SU-DHL-6 (cell line): ENCODE results near the gene BEST2.

ENCODE experiments used
- H2AFZ ChIP-seq: fragments of 200-600 bp; sonication (generic); 2 replicates; pipeline ENCODE4 v1.6.1; 2014; ENCODE audit warnings: low read depth, mild to moderate bottlenecking, moderate library complexity, mixed read lengths, antibody characterized with exemption, low read length; ENCODE audit not compliant: severe bottlenecking
- H3F3A ChIP-seq: fragments of 200-600 bp; shearing (Covaris generic); 2 replicates; pipeline ENCODE4 v1.6.0; 2016; ENCODE audit warnings: antibody characterized with exemption, mild to moderate bottlenecking; ENCODE audit not compliant: insufficient read depth
- H3K27ac ChIP-seq: fragments of 200-600 bp; sonication (generic); 2 replicates; pipeline ENCODE4 v1.5.1; 2016; ENCODE audit warnings: low read depth, mild to moderate bottlenecking, low read length, moderate library complexity, mixed read lengths
- H3K27me3 ChIP-seq: fragments of 200-600 bp; sonication (generic), shearing (Covaris generic); 2 replicates; pipeline ENCODE4 v1.6.0; 2014; ENCODE audit warnings: mild to moderate bottlenecking, low read length
- H3K36me3 ChIP-seq: fragments of 200-600 bp; sonication (generic); 2 replicates; pipeline ENCODE4 v1.6.1; 2014; ENCODE audit warnings: mild to moderate bottlenecking, low read length, mixed read lengths
- H3K4me2 ChIP-seq: fragments of 300-600, 200-600 bp; shearing (Covaris generic), sonication (generic); 2 replicates; pipeline ENCODE4 v1.6.0; 2014; ENCODE audit warnings: low read length, low read depth, mild to moderate bottlenecking; ENCODE audit not compliant: poor library complexity, severe bottlenecking
- H3K4me3 ChIP-seq: fragments of 200-600 bp; sonication (generic); 2 replicates; pipeline ENCODE4 v1.5.1; 2014; ENCODE audit warnings: antibody characterized with exemption, low read length, mild to moderate bottlenecking, mixed read lengths; ENCODE audit not compliant: insufficient read depth, poor library complexity, severe bottlenecking
- H3K79me2 ChIP-seq: fragments of 200-600 bp; sonication (generic); 2 replicates; pipeline ENCODE4 v1.6.1; 2014; ENCODE audit warnings: mild to moderate bottlenecking, low read length, moderate library complexity; ENCODE audit not compliant: insufficient read depth
- H3K9ac ChIP-seq: fragments of 200-600 bp; sonication (generic); 2 replicates; pipeline ENCODE4 v1.7.0; 2014; ENCODE audit warnings: mild to moderate bottlenecking, low read length
- H3K9me2 ChIP-seq: fragments of 200-600 bp; sonication (generic); replicated peaks from 2 replicates; pipeline ENCODE4 v1.6.1; 2014; ENCODE audit warnings: low read length; ENCODE audit not compliant: insufficient read depth
- H3K9me3 ChIP-seq: fragments of 200-600 bp; sonication (generic); 2 replicates; pipeline ENCODE4 v1.6.1; 2014; ENCODE audit warnings: low read length, mixed read lengths; ENCODE audit not compliant: insufficient read depth
- H4K20me1 ChIP-seq: fragments of 200-600 bp; sonication (generic); 2 replicates; pipeline ENCODE4 v1.6.1; 2014; ENCODE audit warnings: low read depth, mild to moderate bottlenecking, antibody characterized with exemption, low read length, moderate library complexity, mixed read lengths
- EZH2phosphoT487 ChIP-seq: fragments of 200-600 bp; sonication (generic), shearing (Covaris generic); conservative IDR thresholded peaks from 2 replicates; pipeline ENCODE4 v1.6.1; 2018; ENCODE audit warnings: mild to moderate bottlenecking, antibody characterized with exemption, low read length, moderate library complexity, mixed read lengths
- TF ChIP-seq, protein P1 (sequence below): fragments of 200-600 bp; sonication (generic); IDR thresholded peaks from one replicate; pipeline ENCODE4 v1.5.1; 2017; ENCODE audit warnings: antibody characterized with exemption, mild to moderate bottlenecking, low read length, moderate library complexity; ENCODE audit not compliant: insufficient read depth, poor library complexity, severe bottlenecking

Gene BEST2

GRCh38 chr19:12783291-12783848 is 31.8 kb downstream of the BEST2 start:
- H3K9ac ChIP-seq = no peak overlapping the region
- no peak overlapping the region for H3K4me2 ChIP-seq
- H3K27me3 ChIP-seq = no peaks in the 10 kb centered on the region
- H3K79me2 ChIP-seq = no peaks in the 10 kb centered on the region
- H4K20me1 ChIP-seq = no peaks in the 10 kb centered on the region
- H3F3A ChIP-seq = peaks cover 4% of the 10 kb centered on the region; the same call in 1 of the 2 replicates
- H3K27ac ChIP-seq = no peak overlapping the region
- no peak overlapping the region for H2AFZ ChIP-seq
- no peaks in the 10 kb centered on the region for H3K9me2 ChIP-seq
- no peak overlapping the region for H3K4me3 ChIP-seq
- H3K9me3 ChIP-seq = no peaks in the 10 kb centered on the region
- no peaks in the 10 kb centered on the region for H3K36me3 ChIP-seq
- TF ChIP-seq, protein P1, sequence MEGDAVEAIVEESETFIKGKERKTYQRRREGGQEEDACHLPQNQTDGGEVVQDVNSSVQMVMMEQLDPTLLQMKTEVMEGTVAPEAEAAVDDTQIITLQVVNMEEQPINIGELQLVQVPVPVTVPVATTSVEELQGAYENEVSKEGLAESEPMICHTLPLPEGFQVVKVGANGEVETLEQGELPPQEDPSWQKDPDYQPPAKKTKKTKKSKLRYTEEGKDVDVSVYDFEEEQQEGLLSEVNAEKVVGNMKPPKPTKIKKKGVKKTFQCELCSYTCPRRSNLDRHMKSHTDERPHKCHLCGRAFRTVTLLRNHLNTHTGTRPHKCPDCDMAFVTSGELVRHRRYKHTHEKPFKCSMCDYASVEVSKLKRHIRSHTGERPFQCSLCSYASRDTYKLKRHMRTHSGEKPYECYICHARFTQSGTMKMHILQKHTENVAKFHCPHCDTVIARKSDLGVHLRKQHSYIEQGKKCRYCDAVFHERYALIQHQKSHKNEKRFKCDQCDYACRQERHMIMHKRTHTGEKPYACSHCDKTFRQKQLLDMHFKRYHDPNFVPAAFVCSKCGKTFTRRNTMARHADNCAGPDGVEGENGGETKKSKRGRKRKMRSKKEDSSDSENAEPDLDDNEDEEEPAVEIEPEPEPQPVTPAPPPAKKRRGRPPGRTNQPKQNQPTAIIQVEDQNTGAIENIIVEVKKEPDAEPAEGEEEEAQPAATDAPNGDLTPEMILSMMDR = no peak
- TF ChIP-seq EZH2phosphoT487 = no peak

- Histone ChIP-seq H2AFZ (no peak overlapping the region), H3K27me3 (no peaks in the 10 kb centered on the region), H3K79me2 (no peaks in the 10 kb centered on the region), H3K9ac (no peak overlapping the region), H3K9me3 (no peaks in the 10 kb centered on the region), H3F3A (peaks cover 6% of the 10 kb centered on the region; the same call in 1 of the 2 replicates), H4K20me1 (no peaks in the 10 kb centered on the region), H3K36me3 (no peaks in the 10 kb centered on the region), H3K27ac (no peak overlapping the region), H3K9me2 (no peaks in the 10 kb centered on the region), H3K4me3 (no peak overlapping the region), H3K4me2 (no peak overlapping the region)
- TF ChIP-seq, protein P1 = no peak
- no peak for TF ChIP-seq EZH2phosphoT487
These were observed 32.3 kb downstream of the BEST2 start for GRCh38 chr19:12783849-12784393.

- no peaks in the 10 kb centered on the region for H3K79me2 ChIP-seq
- no peak overlapping the region for H3K4me2 ChIP-seq
- H3K27ac ChIP-seq = no peak overlapping the region
- H3K4me3 ChIP-seq = no peak overlapping the region
- no peaks in the 10 kb centered on the region for H4K20me1 ChIP-seq
- no peak overlapping the region for H3K9ac ChIP-seq
- no peaks in the 10 kb centered on the region for H3K36me3 ChIP-seq
- H3K9me2 ChIP-seq = no peaks in the 10 kb centered on the region
- H3F3A ChIP-seq = peaks cover 11% of the 10 kb centered on the region; the same call in 1 of the 2 replicates
- no peak for TF ChIP-seq EZH2phosphoT487
- TF ChIP-seq, protein P1 = no peak
- no peaks in the 10 kb centered on the region for H3K27me3 ChIP-seq
- H2AFZ ChIP-seq = no peak overlapping the region
- no peaks in the 10 kb centered on the region for H3K9me3 ChIP-seq
These were observed 32.8 kb downstream of the BEST2 start for GRCh38 chr19:12784394-12784870.
